HuH-7 (cell line): Measurements from ENCODE around the gene PRKCH.

Experiments
- DNase-seq: peaks from one replicate; pipeline ENCODE4 v3.0.0; 2011; ENCODE audit warnings: low spot score

The PRKCH gene

GRCh38 chr14:61591862-61592261 lies 270.5 kb downstream of the PRKCH start:
- no peak for DNase-seq

- DNase-seq = no peak
These were observed 272.0 kb downstream of the PRKCH start for GRCh38 chr14:61593330-61593729.

- DNase-seq = no peak
These were observed 275.6 kb downstream of the PRKCH start for GRCh38 chr14:61596990-61597389.

- no peak for DNase-seq
These were observed 277.6 kb downstream of the PRKCH start for GRCh38 chr14:61598980-61599379.

- no peak for DNase-seq
These were observed 278.6 kb downstream of the PRKCH start for GRCh38 chr14:61599942-61600341.
